Liver (tissue), 9 donors: ENCODE results near the gene SLC35F2. TPM values are rescaled to one million over a fixed set of nuclear protein-coding genes. Genes with fewer than 3 reads are reported as not detected.

Experiments
- DNase-seq: peaks from one replicate; pipeline ENCODE4 v3.0.0-alpha.2; 2017; ENCODE audit warnings: low spot score
- H3K27ac ChIP-seq, 2 donors: one replicate each; pipeline ENCODE4 v1.7.0; 2013; ENCODE audit warnings: inconsistent platforms in 2 of 2, low read length in 2 of 2, control low read depth in 1 of 2, low read depth in 1 of 2, mild to moderate bottlenecking in 1 of 2
- H3K27me3 ChIP-seq, 4 donors: one replicate each; pipeline versions ENCODE4 v1.6.1 to v1.7.0; 2013; ENCODE audit warnings: low read length in 3 of 4, inconsistent platforms in 1 of 4, mild to moderate bottlenecking in 1 of 4, moderate library complexity in 1 of 4; ENCODE audit not compliant: control insufficient read depth in 4 of 4, insufficient read depth in 4 of 4
- H3K36me3 ChIP-seq, 4 donors: one replicate each; pipeline versions ENCODE4 v1.6.1 to v1.7.0; 2013; ENCODE audit warnings: low read length in 3 of 4, mild to moderate bottlenecking in 3 of 4, low read depth in 1 of 4, moderate library complexity in 1 of 4; ENCODE audit not compliant: control insufficient read depth in 4 of 4, insufficient read depth in 3 of 4
- H3K4me1 ChIP-seq, 4 donors: one replicate each; pipeline versions ENCODE4 v1.6.1 to v1.7.0; 2013; ENCODE audit warnings: low read length in 3 of 4, mild to moderate bottlenecking in 3 of 4, moderate library complexity in 1 of 4; ENCODE audit not compliant: control insufficient read depth in 4 of 4, insufficient read depth in 4 of 4
- H3K4me3 ChIP-seq, 3 donors: one replicate each; pipeline versions ENCODE4 v1.6.1 to v1.7.0; 2013; ENCODE audit warnings: low read length in 3 of 3, control low read depth in 1 of 3, low read depth in 1 of 3, mild to moderate bottlenecking in 1 of 3
- H3K9ac ChIP-seq, 2 donors: one replicate each; pipeline ENCODE4 v1.7.0; 2013; ENCODE audit warnings: low read length in 2 of 2, mild to moderate bottlenecking in 2 of 2, moderate library complexity in 2 of 2, control low read depth in 1 of 2, low read depth in 1 of 2
- H3K9me3 ChIP-seq, 4 donors: one replicate each; pipeline versions ENCODE4 v1.6.1 to v1.7.0; 2013; ENCODE audit warnings: low read length in 3 of 4; ENCODE audit not compliant: control insufficient read depth in 4 of 4
- CTCF ChIP-seq: fragments of 150-350 bp; IDR thresholded peaks from 2 replicates; pipeline ENCODE4 v1.5.1; 2017; ENCODE audit warnings: improper control_type of control experiment, low read depth, low read length; ENCODE audit not compliant: missing input control
- FOXA1 ChIP-seq: IDR thresholded peaks from 2 replicates; pipeline ENCODE4 v1.6.1; 2016; ENCODE audit warnings: antibody characterized with exemption
- FOXA2 ChIP-seq: IDR thresholded peaks from 2 replicates; pipeline ENCODE4 v1.6.1; 2016; ENCODE audit warnings: antibody characterized with exemption
- HNF4G ChIP-seq: IDR thresholded peaks from 2 replicates; pipeline ENCODE4 v1.6.1; 2016; ENCODE audit warnings: antibody characterized with exemption
- NR2F2 ChIP-seq: IDR thresholded peaks from 2 replicates; pipeline ENCODE4 v1.6.1; 2016; ENCODE audit warnings: antibody characterized with exemption
- RAD21 ChIP-seq, 2 donors: IDR thresholded peaks; 2 replicates each; pipeline ENCODE4 v1.6.1; 2016; ENCODE audit warnings: antibody characterized with exemption in 2 of 2, mild to moderate bottlenecking in 2 of 2
- REST ChIP-seq: IDR thresholded peaks from 2 replicates; pipeline ENCODE4 v1.6.1; 2016; ENCODE audit warnings: antibody characterized with exemption, mild to moderate bottlenecking
- TAF1 ChIP-seq: conservative IDR thresholded peaks from 2 replicates; pipeline ENCODE4 v1.6.1; 2016; ENCODE audit warnings: antibody characterized with exemption, mild to moderate bottlenecking
- YY1 ChIP-seq: IDR thresholded peaks from 2 replicates; pipeline ENCODE4 v1.6.1; 2016; ENCODE audit warnings: antibody characterized with exemption, mild to moderate bottlenecking
- ZBTB33 ChIP-seq: IDR thresholded peaks from 2 replicates; pipeline ENCODE4 v1.6.1; 2016; ENCODE audit warnings: antibody characterized with exemption
- WGBS: extraction: QIAGEN DNeasy Blood & Tissue Kit; methylation state at CpG from one replicate; pipeline ENCODE4 v1.1.7; 2013; 5-methylcytosine and 5-hydroxymethylcytosine counted together
- polyA plus RNA-seq, 2 donors: library from polyadenylated mRNA; stranded (reverse) in 1 of 2; unstranded in 1 of 2; fragments of 200-250 nt in 1 of 2; fragments of >200 nt in 1 of 2; fragmentation: Nextera tagmentation in 1 of 2; extraction: Ambion mirVana in 1 of 2; gene quantifications; one replicate each; pipeline versions ENCODE4 v1.2.1 to v1.2.3, GENCODE V29; 2013 to 2015
- total RNA-seq, 2 donors: library from RNA; depleted of rRNA; stranded (reverse); fragments of >200 nt; gene quantifications; one replicate each; pipeline ENCODE4 v1.2.3, GENCODE V29; 2014
- donor health status: healthy.
- donor health status: healthy.
- donor health status: healthy.
- donor health status: healthy.
- donor health status: healthy.

The SLC35F2 gene
- total and polyA plus RNA-seq, 4 donors: 0.14 to 1.4 (median 0.56) TPM

- TF ChIP-seq CTCF (no peak), FOXA2 (no peak)
Observed at GRCh38 chr11:107744736-107745135, 113.9 kb downstream of the SLC35F2 start (continued).

- TF ChIP-seq FOXA1 (no peak), REST (no peak), ZBTB33 (no peak), TAF1 (no peak), HNF4G (no peak), NR2F2 (no peak), YY1 (no peak)
- Histone ChIP-seq H3K9ac (no peak overlapping the region), H3K9me3 (no peaks in the 10 kb centered on the region), H3K4me1 (no peaks in the 10 kb centered on the region), H3K27ac (no peak overlapping the region), H3K36me3 (no peaks in the 10 kb centered on the region), H3K27me3 (peaks cover 0 to 3% (median 1%) of the 10 kb centered on the region in 4 donors), H3K4me3 (no peak overlapping the region)
- 48% methylated on average over 3 of the region's 3 CpGs for WGBS
- DNase-seq: no peak
Observed at GRCh38 chr11:107743191-107743590, 115.4 kb downstream of the SLC35F2 start.

GRCh38 chr11:107741044-107741823 lies 117.4 kb downstream of the SLC35F2 start:
- peak; percentile 41 to 53 for TF ChIP-seq RAD21 (IDR thresholded peaks at IDR 0.05)
- TF ChIP-seq NR2F2: no peak
- no peak for TF ChIP-seq HNF4G
- TF ChIP-seq CTCF: peak; percentile 29
- H3K9ac ChIP-seq: no peak overlapping the region
- peaks cover 0 to 3% (median 1%) of the 10 kb centered on the region in 4 donors for H3K27me3 ChIP-seq
- no peak for DNase-seq
- H3K4me1 ChIP-seq: no peaks in the 10 kb centered on the region
- H3K9me3 ChIP-seq: no peaks in the 10 kb centered on the region
- 43% methylated on average over 7 of the region's 7 CpGs for WGBS
- H3K4me3 ChIP-seq: no peak overlapping the region
- no peaks in the 10 kb centered on the region for H3K36me3 ChIP-seq
- no peak overlapping the region for H3K27ac ChIP-seq
